ENCODE data around the gene ZNF43.
"Not testable (repeated sequence)": the region's sequence is repeated elsewhere in the genome, so short reads cannot be mapped to it uniquely, and the experiment has no call there.

The ZNF43 gene

GRCh38 chr19:21808400-21809000 is 27.5 kb downstream of the ZNF43 start:
- DNase-seq, result not testable (repeated sequence)

GRCh38 chr19:21789466-21790085 is 46.4 kb downstream of the ZNF43 start:
- DNase-seq, result no peak

GRCh38 chr19:21786936-21787335 is 49.0 kb downstream of the ZNF43 start:
- DNase-seq, result no peak

- not testable (repeated sequence) for DNase-seq
Observed at GRCh38 chr19:21775792-21776191, 60.2 kb downstream of the ZNF43 start.

- peak; percentile 86 for DNase-seq
Observed at GRCh38 chr19:21767065-21767800, 68.7 kb downstream of the ZNF43 start, which contains the start of gene ZNF100. ZNF100 (minus strand) TSS chr19:21767579; CDS start chr19:21767429, 150 bp downstream.

GRCh38 chr19:21766705-21767064 is 69.3 kb downstream of the ZNF43 start:
- DNase-seq, result peak; percentile 3

- no peak for DNase-seq
Observed at GRCh38 chr19:21765151-21765550, 70.8 kb downstream of the ZNF43 start.

- DNase-seq, result not testable (repeated sequence)
Observed at GRCh38 chr19:21761547-21761946, 74.4 kb downstream of the ZNF43 start.

GRCh38 chr19:21758296-21758695 is 77.7 kb downstream of the ZNF43 start:
- DNase-seq, result no peak

- DNase-seq, result not testable (repeated sequence)
Observed at GRCh38 chr19:21755555-21755954, 80.4 kb downstream of the ZNF43 start.

Data from CD4-positive, alpha-beta T cell treated with Interferon gamma for 1 hour (primary cell).